Transverse colon (tissue), 3 donors: ENCODE results near the gene PRIM1.

ENCODE experiments used
- POLR2A ChIP-seq: fragments of 450-650 bp; IDR thresholded peaks from one replicate; pipeline ENCODE4 v1.6.1; 2016; ENCODE audit warnings: antibody characterized with exemption, mild to moderate bottlenecking, moderate library complexity
- TF ChIP-seq, protein P1 (sequence below), 5 experiments: fragments of 200-600 bp in 3 of 5; fragments of 450-650 bp in 2 of 5; sonication (generic) in 3 of 5; IDR thresholded peaks; 1 replicate in 2 of 5; 2 replicates in 3 of 5; pipeline ENCODE4 v1.5.1; 2016 to 2017; ENCODE audit warnings: antibody characterized with exemption in 5 of 5, inconsistent platforms in 3 of 5, mild to moderate bottlenecking in 2 of 5, moderate library complexity in 1 of 5

GRCh38 chr12:56751712-56752598, at the start of gene PRIM1:
- TF ChIP-seq, protein P1, sequence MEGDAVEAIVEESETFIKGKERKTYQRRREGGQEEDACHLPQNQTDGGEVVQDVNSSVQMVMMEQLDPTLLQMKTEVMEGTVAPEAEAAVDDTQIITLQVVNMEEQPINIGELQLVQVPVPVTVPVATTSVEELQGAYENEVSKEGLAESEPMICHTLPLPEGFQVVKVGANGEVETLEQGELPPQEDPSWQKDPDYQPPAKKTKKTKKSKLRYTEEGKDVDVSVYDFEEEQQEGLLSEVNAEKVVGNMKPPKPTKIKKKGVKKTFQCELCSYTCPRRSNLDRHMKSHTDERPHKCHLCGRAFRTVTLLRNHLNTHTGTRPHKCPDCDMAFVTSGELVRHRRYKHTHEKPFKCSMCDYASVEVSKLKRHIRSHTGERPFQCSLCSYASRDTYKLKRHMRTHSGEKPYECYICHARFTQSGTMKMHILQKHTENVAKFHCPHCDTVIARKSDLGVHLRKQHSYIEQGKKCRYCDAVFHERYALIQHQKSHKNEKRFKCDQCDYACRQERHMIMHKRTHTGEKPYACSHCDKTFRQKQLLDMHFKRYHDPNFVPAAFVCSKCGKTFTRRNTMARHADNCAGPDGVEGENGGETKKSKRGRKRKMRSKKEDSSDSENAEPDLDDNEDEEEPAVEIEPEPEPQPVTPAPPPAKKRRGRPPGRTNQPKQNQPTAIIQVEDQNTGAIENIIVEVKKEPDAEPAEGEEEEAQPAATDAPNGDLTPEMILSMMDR (IDR thresholded peaks at IDR 0.05) = peak in 4 of 5 experiments; percentile 25 to 60 (median 48)
- peak; percentile 33 for TF ChIP-seq POLR2A
